ENCODE data around the gene DAAM1.

The DAAM1 gene

DNA sequence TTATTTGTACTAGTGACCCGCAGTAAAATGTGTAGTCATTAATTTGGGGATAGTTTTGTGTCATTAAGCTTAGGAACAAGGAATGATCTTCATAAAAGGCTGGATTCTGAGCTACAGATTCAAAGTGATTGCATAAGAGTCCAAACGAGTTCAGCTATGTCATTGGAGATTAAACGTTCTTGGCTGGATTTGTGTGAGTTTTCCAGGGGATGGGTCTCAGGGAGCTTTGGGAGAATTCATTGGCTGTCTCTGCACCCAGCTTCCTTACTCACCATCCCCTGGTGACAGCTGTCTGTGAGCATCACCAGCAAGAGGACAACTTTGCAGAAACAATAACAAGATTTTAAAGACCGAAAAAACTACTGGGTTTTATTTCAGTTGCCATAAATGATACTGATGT, 130.4 kb downstream of the DAAM1 start:
- no peak overlapping the region for H3K4me3 ChIP-seq (ENCODE audit: low read length)
- DNase-seq (ENCODE audit: low read depth): no peak
- no peak for TF ChIP-seq CTCF (conservative IDR thresholded peaks at IDR 0.05; ENCODE audit: low read length)

- TF ChIP-seq CTCF (conservative IDR thresholded peaks at IDR 0.05; ENCODE audit: low read length): no peak
- no peak overlapping the region for H3K4me3 ChIP-seq (ENCODE audit: low read length)
- no peak for DNase-seq (ENCODE audit: low read depth)
Measured at GRCh38 chr14:59320361-59320760, 131.9 kb downstream of the DAAM1 start.

GRCh38 chr14:59320763-59321625, 132.5 kb downstream of the DAAM1 start:
- TF ChIP-seq CTCF (conservative IDR thresholded peaks at IDR 0.05; ENCODE audit: low read length): no peak
- peak; percentile 70 for DNase-seq (ENCODE audit: low read depth)
- no peak overlapping the region for H3K4me3 ChIP-seq (ENCODE audit: low read length)

DNA sequence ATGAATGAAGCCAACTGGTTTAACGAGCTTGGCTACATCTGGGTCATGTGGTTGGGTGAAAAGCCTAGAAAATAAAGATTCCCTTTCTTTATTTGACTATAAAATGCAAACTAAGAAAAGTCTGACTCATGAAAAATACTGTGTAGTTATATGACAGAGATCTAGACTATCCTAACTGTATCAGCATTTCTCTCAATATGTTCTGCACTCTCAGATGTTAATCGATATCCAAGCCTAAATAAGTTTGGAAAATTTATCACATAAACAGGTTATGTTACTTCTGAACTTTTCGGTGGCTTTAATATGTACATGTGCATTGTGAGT, 133.1 kb downstream of the DAAM1 start:
- H3K4me3 ChIP-seq (ENCODE audit: low read length): no peak overlapping the region
- TF ChIP-seq CTCF (conservative IDR thresholded peaks at IDR 0.05; ENCODE audit: low read length): no peak
- no peak for DNase-seq (ENCODE audit: low read depth)

DNA sequence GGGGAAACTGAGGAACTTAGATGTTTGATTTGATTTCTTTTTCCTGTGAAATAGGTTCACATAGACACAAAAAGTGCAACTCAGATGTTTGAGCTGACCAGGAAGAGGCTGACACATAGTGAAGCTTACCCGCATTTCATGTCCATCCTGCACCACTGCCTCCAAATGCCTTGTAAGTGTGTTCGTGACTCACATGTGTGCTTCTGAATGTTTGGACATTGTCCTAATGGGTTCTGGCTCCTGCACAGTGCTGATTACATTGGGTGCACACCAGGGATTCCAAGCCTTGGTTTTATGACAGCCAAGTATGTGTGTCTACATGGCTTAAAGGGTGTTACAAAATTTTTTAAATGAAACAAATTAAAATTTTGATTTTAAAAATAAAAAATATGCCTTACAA, 137.4 kb downstream of the DAAM1 start:
- DNase-seq (ENCODE audit: low read depth): peak; percentile 89
- H3K4me3 ChIP-seq (ENCODE audit: low read length): no peak overlapping the region
- no peak for TF ChIP-seq CTCF (conservative IDR thresholded peaks at IDR 0.05; ENCODE audit: low read length)

- TF ChIP-seq CTCF (conservative IDR thresholded peaks at IDR 0.05; ENCODE audit: low read length): no peak
- DNase-seq (ENCODE audit: low read depth): no peak
Measured at GRCh38 chr14:59328454-59328853, 140.0 kb downstream of the DAAM1 start.

GRCh38 chr14:59330455-59330854, 142.0 kb downstream of the DAAM1 start:
- DNase-seq (ENCODE audit: low read depth): no peak
- no peak for TF ChIP-seq CTCF (conservative IDR thresholded peaks at IDR 0.05; ENCODE audit: low read length)
- no peak overlapping the region for H3K4me3 ChIP-seq (ENCODE audit: low read length)

More at GRCh38 chr14:59328454-59328853, 140.0 kb downstream of the DAAM1 start:
- H3K4me3 ChIP-seq (ENCODE audit: low read length): no peak overlapping the region
